ENCODE data around the gene RPSA. TPM values are rescaled to one million over a fixed set of nuclear protein-coding genes. Genes with fewer than 3 reads are reported as not detected.

RPSA gene
- total RNA-seq, 1 experiment from 2014 or later = 1,987 TPM

- in situ Hi-C loops (cut with HindIII; ENCODE audit: low pct_unique_long_range_greater_than_20kb, low sequenced_read_pairs) = no loop called here
Measured at GRCh38 chr3:39385456-39386090, 20.9 kb upstream of the RPSA start.

GRCh38 chr3:39386318-39386717 is 20.2 kb upstream of the RPSA start:
- DNase-seq (ENCODE audit: low read depth, low spot score) = no peak
- in situ Hi-C loops (cut with HindIII; ENCODE audit: low pct_unique_long_range_greater_than_20kb, low sequenced_read_pairs) = no loop called here

More at GRCh38 chr3:39385456-39386090, 20.9 kb upstream of the RPSA start:
- no peak for DNase-seq (ENCODE audit: low read depth, low spot score)

- in situ Hi-C loops (cut with HindIII; ENCODE audit: low pct_unique_long_range_greater_than_20kb, low sequenced_read_pairs) = no loop called here
- no peak for DNase-seq (ENCODE audit: low read depth, low spot score)
Measured at GRCh38 chr3:39387411-39387975, 19.0 kb upstream of the RPSA start.

- in situ Hi-C loops (cut with HindIII; ENCODE audit: low pct_unique_long_range_greater_than_20kb, low sequenced_read_pairs) = no loop called here
- no peak for DNase-seq (ENCODE audit: low read depth, low spot score)
Measured at GRCh38 chr3:39388153-39388552, 18.4 kb upstream of the RPSA start.

GRCh38 chr3:39388741-39389248 is 17.7 kb upstream of the RPSA start:
- in situ Hi-C loops (cut with HindIII; ENCODE audit: low pct_unique_long_range_greater_than_20kb, low sequenced_read_pairs) = no loop called here
- no peak for DNase-seq (ENCODE audit: low read depth, low spot score)

GRCh38 chr3:39390181-39390580 is 16.3 kb upstream of the RPSA start:
- DNase-seq (ENCODE audit: low read depth, low spot score) = no peak
- in situ Hi-C loops (cut with HindIII; ENCODE audit: low pct_unique_long_range_greater_than_20kb, low sequenced_read_pairs) = no loop called here

GRCh38 chr3:39396690-39397089 is 9.8 kb upstream of the RPSA start:
- in situ Hi-C loops (cut with HindIII; ENCODE audit: low pct_unique_long_range_greater_than_20kb, low sequenced_read_pairs) = no loop called here
- DNase-seq (ENCODE audit: low read depth, low spot score) = no peak

GRCh38 chr3:39398700-39399099 is 7.8 kb upstream of the RPSA start:
- in situ Hi-C loops (cut with HindIII; ENCODE audit: low pct_unique_long_range_greater_than_20kb, low sequenced_read_pairs) = no loop called here
- no peak for DNase-seq (ENCODE audit: low read depth, low spot score)

GRCh38 chr3:39401983-39402382 is 4.5 kb upstream of the RPSA start:
- in situ Hi-C loops (cut with HindIII; ENCODE audit: low pct_unique_long_range_greater_than_20kb, low sequenced_read_pairs) = no loop called here
- DNase-seq (ENCODE audit: low read depth, low spot score) = no peak

GRCh38 chr3:39404943-39405686 is 1.4 kb upstream of the RPSA start:
- DNase-seq (ENCODE audit: low read depth, low spot score) = no peak
- in situ Hi-C loops (cut with HindIII; ENCODE audit: low pct_unique_long_range_greater_than_20kb, low sequenced_read_pairs) = no loop called here

GRCh38 chr3:39405687-39406367 is 693 bp upstream of the RPSA start:
- in situ Hi-C loops (cut with HindIII; ENCODE audit: low pct_unique_long_range_greater_than_20kb, low sequenced_read_pairs) = no loop called here

GRCh38 chr3:39407259-39407629 is 724 bp downstream of the RPSA start:
- in situ Hi-C loops (cut with HindIII; ENCODE audit: low pct_unique_long_range_greater_than_20kb, low sequenced_read_pairs) = no loop called here

More at GRCh38 chr3:39405687-39406367, 693 bp upstream of the RPSA start:
- no peak for DNase-seq (ENCODE audit: low read depth, low spot score)

GRCh38 chr3:39407773-39408492 is 1.4 kb downstream of the RPSA start:
- in situ Hi-C loops (cut with HindIII; ENCODE audit: low pct_unique_long_range_greater_than_20kb, low sequenced_read_pairs) = no loop called here

More at GRCh38 chr3:39407259-39407629, 724 bp downstream of the RPSA start:
- no peak for DNase-seq (ENCODE audit: low read depth, low spot score)

GRCh38 chr3:39408493-39409372 is 2.2 kb downstream of the RPSA start:
- no peak for DNase-seq (ENCODE audit: low read depth, low spot score)
- in situ Hi-C loops (cut with HindIII; ENCODE audit: low pct_unique_long_range_greater_than_20kb, low sequenced_read_pairs) = no loop called here

More at GRCh38 chr3:39407773-39408492, 1.4 kb downstream of the RPSA start:
- no peak for DNase-seq (ENCODE audit: low read depth, low spot score)

- DNase-seq (ENCODE audit: low read depth, low spot score) = no peak
- in situ Hi-C loops (cut with HindIII; ENCODE audit: low pct_unique_long_range_greater_than_20kb, low sequenced_read_pairs) = no loop called here
Measured at GRCh38 chr3:39409514-39410136, 3.1 kb downstream of the RPSA start.

- in situ Hi-C loops (cut with HindIII; ENCODE audit: low pct_unique_long_range_greater_than_20kb, low sequenced_read_pairs) = no loop called here
- no peak for DNase-seq (ENCODE audit: low read depth, low spot score)
Measured at GRCh38 chr3:39410893-39411292, 4.4 kb downstream of the RPSA start.

All from SK-MEL-5 (cell line).